Measurements from ENCODE around the gene NKX2-2. TPM values are rescaled to one million over a fixed set of nuclear protein-coding genes. Genes with fewer than 3 reads are reported as not detected.

Gene NKX2-2
- total and polyA plus RNA-seq, 2 of the 8 experiments (the other 6 are each of a cell fraction or from before 2014, with no cell fraction given) = not detected

DNA sequence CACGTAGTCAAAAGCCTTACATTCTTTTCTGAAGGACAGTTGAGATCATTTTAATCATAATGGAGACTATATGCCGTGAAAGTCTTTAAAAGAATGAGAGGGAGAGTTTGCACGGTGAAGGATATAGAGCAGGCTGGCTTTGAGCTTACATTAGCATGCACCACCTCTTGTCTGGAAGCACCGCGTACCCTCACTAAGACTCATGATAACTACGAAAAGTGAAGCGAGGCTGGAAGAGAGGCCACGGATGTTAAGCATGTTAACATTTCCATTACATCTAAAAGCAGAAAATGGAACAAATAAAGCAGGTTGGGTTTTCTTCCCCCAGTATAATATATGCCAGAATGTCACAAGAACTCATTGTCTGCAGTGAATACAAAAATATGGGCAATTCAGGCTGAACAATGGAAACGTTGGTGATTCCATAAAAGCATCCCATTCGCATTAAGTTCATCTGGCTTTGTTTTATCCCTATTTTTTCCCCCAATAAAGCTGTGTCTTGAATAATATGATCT, 40.6 kb upstream of the NKX2-2 start (continued):
- TF ChIP-seq, protein P1, sequence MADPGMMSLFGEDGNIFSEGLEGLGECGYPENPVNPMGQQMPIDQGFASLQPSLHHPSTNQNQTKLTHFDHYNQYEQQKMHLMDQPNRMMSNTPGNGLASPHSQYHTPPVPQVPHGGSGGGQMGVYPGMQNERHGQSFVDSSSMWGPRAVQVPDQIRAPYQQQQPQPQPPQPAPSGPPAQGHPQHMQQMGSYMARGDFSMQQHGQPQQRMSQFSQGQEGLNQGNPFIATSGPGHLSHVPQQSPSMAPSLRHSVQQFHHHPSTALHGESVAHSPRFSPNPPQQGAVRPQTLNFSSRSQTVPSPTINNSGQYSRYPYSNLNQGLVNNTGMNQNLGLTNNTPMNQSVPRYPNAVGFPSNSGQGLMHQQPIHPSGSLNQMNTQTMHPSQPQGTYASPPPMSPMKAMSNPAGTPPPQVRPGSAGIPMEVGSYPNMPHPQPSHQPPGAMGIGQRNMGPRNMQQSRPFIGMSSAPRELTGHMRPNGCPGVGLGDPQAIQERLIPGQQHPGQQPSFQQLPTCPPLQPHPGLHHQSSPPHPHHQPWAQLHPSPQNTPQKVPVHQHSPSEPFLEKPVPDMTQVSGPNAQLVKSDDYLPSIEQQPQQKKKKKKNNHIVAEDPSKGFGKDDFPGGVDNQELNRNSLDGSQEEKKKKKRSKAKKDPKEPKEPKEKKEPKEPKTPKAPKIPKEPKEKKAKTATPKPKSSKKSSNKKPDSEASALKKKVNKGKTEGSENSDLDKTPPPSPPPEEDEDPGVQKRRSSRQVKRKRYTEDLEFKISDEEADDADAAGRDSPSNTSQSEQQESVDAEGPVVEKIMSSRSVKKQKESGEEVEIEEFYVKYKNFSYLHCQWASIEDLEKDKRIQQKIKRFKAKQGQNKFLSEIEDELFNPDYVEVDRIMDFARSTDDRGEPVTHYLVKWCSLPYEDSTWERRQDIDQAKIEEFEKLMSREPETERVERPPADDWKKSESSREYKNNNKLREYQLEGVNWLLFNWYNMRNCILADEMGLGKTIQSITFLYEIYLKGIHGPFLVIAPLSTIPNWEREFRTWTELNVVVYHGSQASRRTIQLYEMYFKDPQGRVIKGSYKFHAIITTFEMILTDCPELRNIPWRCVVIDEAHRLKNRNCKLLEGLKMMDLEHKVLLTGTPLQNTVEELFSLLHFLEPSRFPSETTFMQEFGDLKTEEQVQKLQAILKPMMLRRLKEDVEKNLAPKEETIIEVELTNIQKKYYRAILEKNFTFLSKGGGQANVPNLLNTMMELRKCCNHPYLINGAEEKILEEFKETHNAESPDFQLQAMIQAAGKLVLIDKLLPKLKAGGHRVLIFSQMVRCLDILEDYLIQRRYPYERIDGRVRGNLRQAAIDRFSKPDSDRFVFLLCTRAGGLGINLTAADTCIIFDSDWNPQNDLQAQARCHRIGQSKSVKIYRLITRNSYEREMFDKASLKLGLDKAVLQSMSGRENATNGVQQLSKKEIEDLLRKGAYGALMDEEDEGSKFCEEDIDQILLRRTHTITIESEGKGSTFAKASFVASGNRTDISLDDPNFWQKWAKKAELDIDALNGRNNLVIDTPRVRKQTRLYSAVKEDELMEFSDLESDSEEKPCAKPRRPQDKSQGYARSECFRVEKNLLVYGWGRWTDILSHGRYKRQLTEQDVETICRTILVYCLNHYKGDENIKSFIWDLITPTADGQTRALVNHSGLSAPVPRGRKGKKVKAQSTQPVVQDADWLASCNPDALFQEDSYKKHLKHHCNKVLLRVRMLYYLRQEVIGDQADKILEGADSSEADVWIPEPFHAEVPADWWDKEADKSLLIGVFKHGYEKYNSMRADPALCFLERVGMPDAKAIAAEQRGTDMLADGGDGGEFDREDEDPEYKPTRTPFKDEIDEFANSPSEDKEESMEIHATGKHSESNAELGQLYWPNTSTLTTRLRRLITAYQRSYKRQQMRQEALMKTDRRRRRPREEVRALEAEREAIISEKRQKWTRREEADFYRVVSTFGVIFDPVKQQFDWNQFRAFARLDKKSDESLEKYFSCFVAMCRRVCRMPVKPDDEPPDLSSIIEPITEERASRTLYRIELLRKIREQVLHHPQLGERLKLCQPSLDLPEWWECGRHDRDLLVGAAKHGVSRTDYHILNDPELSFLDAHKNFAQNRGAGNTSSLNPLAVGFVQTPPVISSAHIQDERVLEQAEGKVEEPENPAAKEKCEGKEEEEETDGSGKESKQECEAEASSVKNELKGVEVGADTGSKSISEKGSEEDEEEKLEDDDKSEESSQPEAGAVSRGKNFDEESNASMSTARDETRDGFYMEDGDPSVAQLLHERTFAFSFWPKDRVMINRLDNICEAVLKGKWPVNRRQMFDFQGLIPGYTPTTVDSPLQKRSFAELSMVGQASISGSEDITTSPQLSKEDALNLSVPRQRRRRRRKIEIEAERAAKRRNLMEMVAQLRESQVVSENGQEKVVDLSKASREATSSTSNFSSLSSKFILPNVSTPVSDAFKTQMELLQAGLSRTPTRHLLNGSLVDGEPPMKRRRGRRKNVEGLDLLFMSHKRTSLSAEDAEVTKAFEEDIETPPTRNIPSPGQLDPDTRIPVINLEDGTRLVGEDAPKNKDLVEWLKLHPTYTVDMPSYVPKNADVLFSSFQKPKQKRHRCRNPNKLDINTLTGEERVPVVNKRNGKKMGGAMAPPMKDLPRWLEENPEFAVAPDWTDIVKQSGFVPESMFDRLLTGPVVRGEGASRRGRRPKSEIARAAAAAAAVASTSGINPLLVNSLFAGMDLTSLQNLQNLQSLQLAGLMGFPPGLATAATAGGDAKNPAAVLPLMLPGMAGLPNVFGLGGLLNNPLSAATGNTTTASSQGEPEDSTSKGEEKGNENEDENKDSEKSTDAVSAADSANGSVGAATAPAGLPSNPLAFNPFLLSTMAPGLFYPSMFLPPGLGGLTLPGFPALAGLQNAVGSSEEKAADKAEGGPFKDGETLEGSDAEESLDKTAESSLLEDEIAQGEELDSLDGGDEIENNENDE (IDR thresholded peaks at IDR 0.05; ENCODE audit: insufficient replicate concordance, low read length) = no peak
- no peak for TF ChIP-seq POLR2A (IDR thresholded peaks at IDR 0.05; ENCODE audit: control extremely low read depth in 1 of 2, low read depth in 2 of 2, low read length in 2 of 2)
- no peak for TF ChIP-seq POU5F1 (IDR thresholded peaks at IDR 0.05; ENCODE audit: low read depth, low read length)
- TF ChIP-seq CREB1 (IDR thresholded peaks at IDR 0.05) = no peak
- no peak for TF ChIP-seq BCL11A (IDR thresholded peaks at IDR 0.05; ENCODE audit: low read depth in 2 of 2, low read length in 2 of 2)
- TF ChIP-seq SP2 (IDR thresholded peaks at IDR 0.05; ENCODE audit: low read length) = no peak
- no peak for TF ChIP-seq KDM5A (IDR thresholded peaks at IDR 0.05; ENCODE audit: low read length)
- TF ChIP-seq SRF (IDR thresholded peaks at IDR 0.05; ENCODE audit: low read depth, low read length) = no peak
